NAMALWA (cell line): ENCODE measurements around the gene TRAPPC10.

Experiments used
- DNase-seq: peaks from one replicate; pipeline ENCODE4 v3.0.0-alpha.2; 2015; ENCODE audit warnings: low spot score

Gene TRAPPC10

GRCh38 chr21:44039828-44040227 lies 27.7 kb downstream of the TRAPPC10 start:
- no peak for DNase-seq

DNA sequence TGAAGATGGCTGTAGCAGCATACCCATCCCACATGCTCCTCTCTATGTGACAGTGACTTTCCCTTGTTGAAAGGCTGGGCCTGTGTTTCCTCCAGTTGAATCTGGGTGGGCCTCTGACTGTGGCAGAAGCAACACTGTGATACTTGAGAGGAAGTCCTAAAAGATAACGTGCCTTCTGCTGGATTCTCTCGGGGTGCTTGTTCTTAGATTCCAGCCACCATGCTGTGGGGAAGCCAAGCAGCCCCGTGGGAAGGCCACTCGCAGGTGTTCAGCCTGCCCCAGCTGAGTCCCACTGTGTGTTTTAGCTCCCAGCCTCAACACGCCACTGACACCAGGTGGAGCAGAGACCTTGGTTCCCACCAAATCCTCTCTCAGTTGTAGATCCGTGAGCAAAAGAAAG lies 31.5 kb downstream of the TRAPPC10 start:
- DNase-seq = peak; percentile 41

GRCh38 chr21:44046734-44047133 lies 34.6 kb downstream of the TRAPPC10 start:
- DNase-seq = no peak

DNA sequence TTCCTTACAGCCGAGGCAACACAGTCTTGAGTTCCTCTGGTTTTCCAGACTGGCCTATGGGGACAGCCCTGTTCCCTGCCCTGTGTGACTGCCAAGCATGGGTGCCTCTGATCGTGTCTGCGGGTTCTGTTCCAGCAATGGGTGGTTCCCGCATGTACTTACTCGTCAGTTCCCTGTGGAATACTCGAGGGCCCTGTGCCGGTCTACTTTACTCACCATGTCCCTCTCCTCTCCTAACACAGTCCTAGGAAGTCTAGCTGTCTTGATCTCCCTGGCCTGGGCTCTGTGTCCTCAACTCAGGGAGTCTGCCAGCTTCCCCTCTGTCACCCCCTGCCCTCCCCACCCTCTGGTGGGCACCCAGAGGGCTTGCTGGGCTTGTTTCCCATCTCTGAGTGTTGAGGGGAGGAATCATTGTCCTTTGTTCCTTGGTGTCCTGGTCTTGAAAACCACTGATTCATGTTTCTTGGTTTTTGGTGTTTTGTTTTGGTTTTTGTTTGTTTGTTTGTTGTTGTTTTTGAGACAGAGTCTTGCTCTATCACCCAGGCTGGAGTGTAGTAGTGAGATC lies 36.0 kb downstream of the TRAPPC10 start:
- no peak for DNase-seq

DNA sequence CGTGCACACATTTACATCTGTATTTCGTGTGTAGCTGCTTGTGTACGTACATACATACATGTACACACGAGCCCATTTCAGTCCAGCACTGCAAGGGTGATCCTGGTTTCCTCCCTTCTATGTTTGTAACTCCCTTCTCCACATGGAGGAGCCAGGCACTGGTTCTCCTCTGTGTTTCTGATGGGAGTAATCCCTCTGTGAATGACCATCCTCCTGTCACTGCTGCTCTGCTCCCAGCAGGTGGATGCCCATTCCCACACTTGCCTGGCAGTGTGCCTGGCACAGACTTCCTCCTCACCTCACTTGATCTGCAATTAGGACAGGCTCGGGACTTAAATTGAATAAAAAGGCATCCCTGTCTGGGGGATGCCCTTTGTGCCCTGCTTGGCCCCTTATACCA lies 37.1 kb downstream of the TRAPPC10 start:
- no peak for DNase-seq

GRCh38 chr21:44049606-44050005 lies 37.5 kb downstream of the TRAPPC10 start:
- DNase-seq = no peak

GRCh38 chr21:44050276-44050675 lies 38.2 kb downstream of the TRAPPC10 start:
- DNase-seq = no peak

DNA sequence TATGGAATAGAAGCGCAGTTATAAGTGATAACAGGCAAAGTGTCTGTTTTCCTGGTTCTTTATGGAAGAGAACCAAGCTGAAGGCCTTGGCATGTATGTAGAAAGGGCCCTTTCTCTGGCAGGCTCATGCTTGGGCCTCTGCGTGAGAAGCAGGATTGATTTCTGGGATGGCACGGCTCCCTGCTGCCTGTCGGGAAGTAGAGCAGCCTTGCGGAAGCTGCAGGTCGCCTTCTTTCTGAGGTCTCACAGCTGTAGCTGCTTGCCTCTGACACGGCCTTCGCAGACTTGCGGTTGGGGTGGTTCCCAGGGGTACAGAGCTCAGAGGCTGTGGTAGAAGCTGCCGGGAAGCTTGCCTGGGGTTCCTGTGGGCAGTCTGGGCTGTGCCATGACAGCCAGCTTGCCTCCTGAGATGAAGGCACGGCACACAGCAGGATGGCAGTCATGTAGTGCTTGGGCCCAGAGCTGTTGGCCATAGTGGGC lies 39.4 kb downstream of the TRAPPC10 start:
- DNase-seq = no peak

DNA sequence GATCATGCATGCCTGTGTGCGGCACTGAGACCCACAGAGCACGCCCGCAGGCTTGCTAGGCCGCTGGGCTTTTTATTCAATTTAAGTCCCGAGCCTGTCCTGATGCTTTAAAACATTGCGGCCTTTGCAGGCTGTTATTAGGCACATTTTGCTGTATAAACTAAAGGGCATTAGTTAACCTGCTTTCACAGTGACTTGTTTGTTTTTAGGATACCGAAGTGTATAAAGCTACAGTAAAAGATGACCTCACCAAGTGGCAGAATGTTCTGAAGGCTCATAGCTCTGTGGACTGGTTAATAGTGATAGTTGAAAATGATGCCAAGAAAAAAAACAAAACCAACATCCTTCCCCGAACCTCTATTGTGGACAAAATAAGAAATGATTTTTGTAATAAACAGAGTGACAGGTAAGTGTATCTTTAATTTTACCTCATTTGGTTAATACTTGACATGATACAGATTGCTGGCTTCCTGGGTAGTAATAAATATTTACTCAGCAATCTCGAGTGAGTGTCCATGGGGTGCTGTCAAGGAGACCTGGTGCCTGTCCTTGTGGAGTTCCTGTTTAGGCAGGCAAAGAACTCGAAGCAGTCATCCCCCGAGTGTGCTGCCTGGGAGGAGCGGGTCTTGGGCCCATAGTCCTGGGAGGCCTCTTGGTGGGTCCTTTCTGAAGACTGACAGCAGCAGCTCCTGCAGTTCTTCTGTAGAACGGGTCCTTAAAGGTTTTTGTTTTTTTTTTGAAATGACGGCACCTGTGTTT lies 40.1 kb downstream of the TRAPPC10 start:
- no peak for DNase-seq

DNA sequence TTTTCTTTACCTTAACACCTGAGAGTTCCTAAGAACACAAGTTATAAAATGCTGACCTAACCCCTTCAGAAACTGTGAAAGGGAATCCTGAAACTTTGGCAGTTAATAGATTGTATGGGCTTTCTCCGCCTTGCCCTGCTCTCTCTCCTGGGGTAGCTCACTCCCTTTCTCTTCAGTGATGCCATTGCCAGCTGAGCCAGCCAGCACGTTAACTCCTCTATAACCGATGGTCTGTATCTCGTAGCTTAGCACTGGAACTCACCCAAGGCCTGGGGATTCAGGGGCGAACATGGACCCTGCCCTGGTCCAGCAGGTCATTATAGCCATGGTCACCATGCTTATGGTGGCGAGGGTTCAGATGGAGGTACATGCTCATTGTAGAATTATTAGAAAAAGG lies 40.7 kb downstream of the TRAPPC10 start:
- no peak for DNase-seq

- DNase-seq = no peak
These were observed 41.5 kb downstream of the TRAPPC10 start for GRCh38 chr21:44053567-44053966.

DNA sequence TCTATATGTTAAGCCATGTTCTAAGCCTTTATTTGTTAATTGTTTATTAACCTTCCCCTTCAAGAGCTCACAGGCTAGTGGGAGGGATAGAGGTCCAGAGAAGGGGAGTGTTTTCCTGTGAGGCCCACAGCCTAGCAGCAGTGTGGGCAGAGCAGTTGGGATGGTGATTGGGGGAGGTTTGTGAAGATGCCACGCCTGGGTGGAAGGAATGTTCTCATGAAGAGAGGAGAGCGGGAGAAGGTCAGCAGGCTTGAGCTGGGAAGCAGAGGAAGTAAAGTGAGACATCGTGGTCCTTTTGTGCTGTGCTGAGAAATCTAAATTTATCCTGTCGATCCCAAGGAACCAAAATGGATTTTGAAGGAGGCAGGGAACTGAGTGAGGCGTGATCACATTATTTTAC lies 42.6 kb downstream of the TRAPPC10 start:
- no peak for DNase-seq

- DNase-seq = no peak
These were observed 44.9 kb downstream of the TRAPPC10 start for GRCh38 chr21:44057055-44057454.

DNA sequence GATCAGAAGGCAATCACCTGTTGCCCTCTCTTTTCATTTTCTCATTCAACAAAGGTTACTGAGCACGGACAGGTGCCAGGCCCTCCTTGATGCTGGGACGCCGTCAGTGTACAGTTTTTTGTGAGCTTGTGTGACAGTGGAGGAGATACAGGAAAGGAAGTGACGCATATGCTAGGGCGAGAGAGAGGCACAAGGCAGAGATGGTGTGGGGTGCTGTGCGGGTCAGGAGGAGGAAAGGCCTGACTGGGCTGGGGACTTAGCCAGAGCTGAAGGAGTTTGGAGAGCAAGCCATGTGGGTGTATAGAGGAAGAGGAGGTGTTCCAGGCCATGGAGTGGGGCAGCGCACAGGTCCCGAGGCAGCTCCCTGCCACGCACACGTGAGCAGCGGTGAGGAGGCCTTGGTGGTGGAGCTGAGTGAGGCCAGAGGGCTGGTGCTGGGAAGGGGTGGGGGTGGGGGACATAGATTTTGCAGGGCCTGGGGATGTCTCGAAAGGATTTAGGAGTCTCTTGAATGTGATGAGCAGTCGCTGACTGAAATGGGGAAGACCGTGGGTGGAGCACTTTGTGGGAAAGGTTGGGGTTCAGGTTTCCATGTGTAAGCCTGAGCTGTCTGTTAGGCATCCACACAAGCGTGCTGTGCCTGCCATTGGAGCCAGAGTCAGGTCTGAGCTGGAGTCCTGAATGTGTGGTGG lies 46.0 kb downstream of the TRAPPC10 start:
- DNase-seq = no peak

DNA sequence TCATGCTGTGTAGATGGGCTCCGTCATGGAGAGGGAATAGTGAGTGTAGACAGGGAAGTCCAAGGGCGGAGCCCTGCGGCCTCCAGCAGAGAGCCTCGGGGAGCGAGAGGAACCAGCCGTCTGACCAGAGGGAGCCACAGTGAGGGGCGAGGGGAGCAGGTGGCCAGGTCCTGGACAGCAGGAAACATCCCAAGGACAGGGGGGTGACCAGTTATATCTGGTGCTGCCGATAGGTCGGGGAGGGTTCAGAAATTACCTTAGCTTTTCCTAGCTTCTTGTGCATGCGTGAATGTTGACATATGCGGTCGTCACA lies 46.5 kb downstream of the TRAPPC10 start:
- no peak for DNase-seq

DNA sequence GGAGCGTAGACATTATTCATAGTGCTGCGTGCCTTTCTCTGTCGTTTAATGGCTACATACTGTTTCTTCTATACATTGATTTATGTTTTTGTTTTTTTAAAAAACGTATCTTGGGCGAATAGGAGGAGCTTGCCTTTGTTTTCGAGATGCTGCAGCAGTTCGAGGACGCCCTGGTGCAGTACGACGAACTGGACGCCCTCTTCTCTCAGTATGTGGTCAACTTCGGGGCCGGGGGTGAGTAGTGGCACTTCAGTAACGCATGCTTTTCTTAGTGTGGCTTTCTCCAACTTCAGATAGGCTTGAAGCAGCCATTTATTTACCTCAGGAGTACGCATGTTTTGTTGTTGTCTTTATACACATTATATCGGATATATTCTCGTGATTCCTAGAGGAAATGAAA lies 46.9 kb downstream of the TRAPPC10 start:
- DNase-seq = no peak

DNA sequence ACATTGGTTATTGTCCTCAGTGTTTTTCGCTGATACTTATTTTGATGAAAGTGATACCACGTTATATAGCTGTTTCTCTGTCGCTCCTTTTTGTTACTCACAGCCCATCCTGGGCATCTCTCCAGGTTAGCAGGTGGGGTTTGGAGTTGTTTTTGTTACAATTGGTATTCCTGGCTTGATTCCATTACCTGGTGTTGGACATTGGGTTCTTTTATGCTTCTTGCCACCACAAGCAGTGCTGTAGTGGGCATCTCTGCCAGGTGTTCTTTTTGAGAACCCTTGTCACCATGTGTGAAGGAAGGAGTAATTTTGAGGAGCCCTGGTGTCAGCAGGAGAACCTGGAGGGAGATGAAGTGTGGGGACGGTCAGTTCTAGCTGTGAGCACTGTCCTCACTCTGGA lies 47.6 kb downstream of the TRAPPC10 start:
- DNase-seq = no peak

GRCh38 chr21:44062380-44062779 lies 50.3 kb downstream of the TRAPPC10 start:
- DNase-seq = no peak

DNA sequence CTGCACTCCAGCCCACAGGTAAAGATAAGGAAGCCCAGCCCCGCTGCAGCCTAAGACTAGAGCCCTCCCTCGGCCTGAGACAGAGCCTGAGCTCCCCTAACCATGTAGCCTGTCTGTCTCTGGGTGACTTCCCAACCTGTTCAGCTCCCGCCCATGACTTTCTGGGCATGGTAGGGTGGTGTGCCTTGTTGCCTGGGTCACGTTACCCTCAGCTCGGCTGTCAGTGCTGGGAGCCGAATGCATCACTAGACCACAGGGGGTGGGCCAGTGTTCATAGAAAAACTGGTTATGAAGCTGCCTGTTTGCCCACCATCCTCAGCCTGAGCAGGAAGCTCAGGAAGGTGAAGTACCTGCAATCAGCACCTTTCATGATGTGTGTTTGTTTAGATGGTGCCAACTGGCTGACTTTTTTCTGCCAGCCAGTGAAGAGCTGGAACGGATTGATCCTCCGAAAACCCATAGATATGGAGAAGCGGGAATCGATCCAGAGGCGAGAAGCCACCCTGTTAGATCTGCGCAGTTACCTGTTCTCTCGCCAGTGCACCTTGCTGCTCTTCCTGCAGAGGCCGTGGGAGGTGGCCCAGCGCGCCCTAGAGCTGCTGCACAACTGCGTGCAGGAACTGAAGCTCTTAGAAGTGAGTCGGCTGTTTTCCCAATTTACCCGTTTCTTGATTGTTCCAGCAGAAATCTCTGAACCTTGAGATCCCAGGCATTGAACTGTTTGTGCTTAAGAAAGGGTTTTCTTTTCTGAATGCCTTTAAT lies 51.2 kb downstream of the TRAPPC10 start:
- DNase-seq = no peak

- DNase-seq = no peak
These were observed 52.8 kb downstream of the TRAPPC10 start for GRCh38 chr21:44064852-44065403.

DNA sequence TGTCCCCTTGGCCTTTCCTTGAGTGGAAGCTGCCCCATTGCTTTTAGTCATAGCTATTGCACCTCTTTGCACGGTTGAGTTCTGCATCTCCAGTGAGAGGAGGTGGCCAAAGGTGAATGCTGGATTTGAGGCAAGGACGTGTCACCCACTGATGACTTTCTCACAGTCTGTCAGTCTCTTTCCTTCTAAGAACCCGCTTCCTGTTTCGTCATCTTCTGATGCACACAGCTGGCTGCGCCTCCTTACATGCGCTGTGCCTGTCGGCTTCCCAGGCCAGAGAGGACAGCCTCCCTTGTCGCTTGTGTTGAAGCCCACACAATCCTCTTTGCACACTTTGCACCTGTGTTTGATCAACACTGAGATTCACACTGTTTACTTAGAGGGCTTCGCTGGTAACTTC lies 53.3 kb downstream of the TRAPPC10 start:
- DNase-seq = peak; percentile 38

- DNase-seq = no peak
These were observed 54.0 kb downstream of the TRAPPC10 start for GRCh38 chr21:44066116-44066515.
